Activated T-cell treated with anti-CD3 and anti-CD28 coated beads for 4 hours (primary cell): ENCODE results near the gene TICAM2.

Experiments used
- DNase-seq: peaks from one replicate; pipeline ENCODE4 v3.0.0-alpha.2; 2020

The TICAM2 gene

DNA sequence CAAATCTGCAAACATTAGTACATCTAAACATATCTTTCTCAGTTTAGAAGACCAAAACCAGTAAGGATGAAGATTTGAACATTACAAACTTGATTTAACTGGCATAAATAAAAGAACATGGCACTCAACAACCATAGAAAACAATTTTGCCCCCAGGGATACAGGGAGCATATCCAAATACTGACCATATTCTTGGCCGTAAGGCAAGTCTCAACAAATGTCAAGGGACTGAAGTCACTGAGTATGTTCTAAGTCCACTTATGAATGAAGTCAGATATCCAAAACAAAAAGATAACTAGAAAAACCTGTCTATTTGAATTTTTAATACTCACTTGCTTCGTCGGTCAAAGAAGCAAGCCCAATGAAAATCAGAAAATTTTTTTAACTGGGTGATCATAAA is 71.9 kb downstream of the TICAM2 start:
- no peak for DNase-seq
